Fibroblast of skin of right quadriceps (primary cell): Measurements from ENCODE around the gene CDC42EP5.
"Not testable (repeated sequence)": the region's sequence is repeated elsewhere in the genome, so short reads cannot be mapped to it uniquely, and the experiment has no call there.

Experiments used
- DNase-seq: peaks from one replicate; pipeline ENCODE4 v3.0.0-alpha.2; 2013

Gene CDC42EP5

DNA sequence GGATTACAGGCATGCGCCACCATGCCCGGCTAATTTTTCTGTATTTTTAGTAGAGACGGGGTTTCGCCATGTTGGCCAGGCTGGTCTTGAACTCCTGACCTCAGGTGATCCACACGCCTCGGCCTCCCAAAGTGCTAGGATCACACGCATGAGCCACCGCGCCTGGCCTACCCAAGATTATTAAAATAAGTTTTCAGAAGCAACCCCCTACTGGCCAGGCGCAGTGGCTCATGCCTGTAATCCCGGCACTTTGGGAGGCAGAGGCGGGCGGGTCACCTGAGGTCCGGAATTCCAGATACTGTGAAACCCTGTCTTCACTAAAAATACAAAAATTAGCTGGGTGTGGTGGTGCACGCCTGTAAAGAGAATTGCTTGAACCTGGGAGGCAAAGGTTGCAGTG, 26.7 kb downstream of the CDC42EP5 start:
- DNase-seq: not testable (repeated sequence)

DNA sequence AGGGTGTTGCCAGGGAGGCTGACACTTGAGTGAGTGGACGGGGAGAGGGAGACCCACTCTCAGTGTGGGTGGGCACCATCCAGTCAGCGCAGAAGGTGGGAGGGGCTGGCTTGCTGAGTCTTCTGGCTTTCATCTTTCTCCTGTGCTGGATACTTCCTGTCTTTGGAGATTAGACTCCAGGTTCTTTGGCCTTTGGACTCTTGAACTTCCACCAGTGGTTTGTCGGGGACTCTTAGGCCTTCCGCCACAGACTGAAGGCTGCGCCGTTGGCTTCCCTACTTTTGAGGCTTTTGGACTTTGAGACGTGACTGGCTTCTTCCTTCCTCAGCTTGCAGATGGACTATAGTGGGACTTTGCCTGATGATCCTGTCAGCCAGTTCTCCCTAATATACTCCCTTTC, 28.4 kb downstream of the CDC42EP5 start:
- DNase-seq: no peak

DNA sequence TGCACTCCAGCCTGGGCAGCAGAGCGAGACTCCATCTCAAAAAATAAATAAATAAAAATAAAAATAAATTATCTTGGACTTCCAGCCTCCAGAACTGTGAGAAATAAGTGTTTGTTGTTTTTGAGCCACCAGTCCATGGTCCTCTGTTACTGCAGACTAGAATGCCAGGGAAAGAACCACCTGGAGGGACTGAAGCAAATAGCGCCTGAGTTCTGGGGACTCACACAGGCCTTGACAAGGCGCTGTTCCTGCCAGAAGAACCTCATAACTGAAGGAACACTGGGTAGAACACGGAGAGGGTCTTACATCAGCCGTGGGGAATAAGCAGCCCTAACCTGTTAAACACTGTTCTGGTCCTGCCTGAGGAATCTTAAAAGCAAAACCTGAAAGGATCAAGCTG, 32.5 kb downstream of the CDC42EP5 start:
- DNase-seq: no peak

DNA sequence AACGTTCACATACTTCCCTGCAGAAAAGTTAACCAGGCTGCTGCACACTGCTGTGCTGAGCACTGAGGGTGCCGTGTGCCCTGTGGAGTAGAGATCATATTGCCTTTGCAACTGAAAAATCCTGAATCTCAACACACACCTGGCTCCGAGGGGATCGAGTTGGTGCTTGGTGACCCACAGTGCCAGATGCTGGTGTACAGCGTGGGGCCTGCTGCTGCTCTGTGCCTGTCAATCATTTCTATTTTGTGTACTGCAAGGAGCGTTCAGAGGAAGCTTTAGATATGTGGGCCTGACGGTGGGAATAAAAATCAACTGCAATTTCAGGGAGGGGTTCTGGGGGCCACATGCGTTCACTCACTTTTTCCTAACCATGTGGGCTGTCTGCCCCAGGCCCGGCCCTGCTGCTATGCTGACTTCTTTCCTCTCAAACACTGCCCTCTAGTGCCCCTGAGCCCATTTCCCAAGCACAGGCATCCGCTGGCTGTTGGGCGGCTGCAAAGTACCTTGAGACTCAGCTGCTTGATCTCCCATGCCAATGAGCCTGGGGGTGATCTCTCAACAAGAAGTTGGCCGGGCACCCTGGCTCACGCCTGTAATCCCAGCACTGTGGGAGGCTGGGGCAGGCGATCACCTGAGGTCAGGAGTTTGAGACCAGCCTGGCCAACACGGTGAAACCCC, 33.8 kb downstream of the CDC42EP5 start:
- DNase-seq: peak; percentile 35

DNA sequence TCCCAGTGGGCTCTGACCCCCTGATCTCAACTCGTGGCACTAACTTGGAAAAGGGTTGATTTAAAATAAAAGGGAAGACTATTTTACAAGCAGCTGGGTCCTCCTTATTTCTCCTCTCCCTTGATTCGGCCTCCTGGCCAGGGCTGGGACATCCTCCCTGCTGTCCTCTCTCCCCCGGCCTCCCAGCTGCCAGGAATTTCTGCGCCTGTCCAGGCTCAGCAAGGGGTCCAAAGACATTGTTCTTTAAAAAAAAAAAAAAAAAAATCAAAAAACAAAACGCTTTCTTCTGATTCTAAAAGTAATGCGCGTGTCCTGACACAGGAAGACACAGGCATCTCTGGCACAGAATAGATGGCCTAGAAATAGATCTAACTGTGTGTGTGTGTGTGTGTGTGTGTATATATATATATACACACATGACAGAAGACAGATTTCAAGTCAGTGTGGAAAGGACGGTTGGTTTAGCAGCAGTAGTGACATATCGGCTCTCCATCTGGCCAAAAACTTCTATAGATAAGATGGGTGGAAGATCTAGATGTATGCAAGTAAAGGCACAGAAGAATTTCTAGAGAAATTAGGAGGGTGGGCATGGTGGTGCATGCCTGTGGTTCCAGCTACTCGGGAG, 36.4 kb downstream of the CDC42EP5 start:
- no peak for DNase-seq

DNA sequence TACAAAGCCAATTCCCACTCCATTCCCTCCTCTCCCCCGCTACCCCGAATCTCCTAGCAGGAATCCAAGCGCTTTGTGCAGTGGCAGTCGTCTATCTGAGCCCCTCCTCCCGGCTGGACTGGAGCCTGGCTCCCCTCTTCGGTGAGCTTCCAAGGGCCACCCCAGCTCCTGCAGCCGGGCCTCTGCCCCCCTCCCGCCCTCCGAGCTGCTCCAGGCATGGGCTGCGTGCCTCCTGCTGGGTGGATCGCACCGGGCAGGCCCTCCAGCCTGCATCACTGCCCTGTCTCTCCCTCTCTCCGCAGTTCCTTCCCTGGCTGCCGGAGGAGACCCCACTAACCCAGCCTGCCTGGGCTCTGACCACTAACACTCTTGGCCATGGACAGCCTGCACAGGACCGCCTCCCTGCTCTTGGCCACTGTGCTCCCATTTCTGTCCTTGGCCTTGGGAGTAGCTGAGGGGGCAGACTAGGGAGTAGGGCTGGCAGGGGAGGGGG, 37.0 kb downstream of the CDC42EP5 start:
- no peak for DNase-seq

DNA sequence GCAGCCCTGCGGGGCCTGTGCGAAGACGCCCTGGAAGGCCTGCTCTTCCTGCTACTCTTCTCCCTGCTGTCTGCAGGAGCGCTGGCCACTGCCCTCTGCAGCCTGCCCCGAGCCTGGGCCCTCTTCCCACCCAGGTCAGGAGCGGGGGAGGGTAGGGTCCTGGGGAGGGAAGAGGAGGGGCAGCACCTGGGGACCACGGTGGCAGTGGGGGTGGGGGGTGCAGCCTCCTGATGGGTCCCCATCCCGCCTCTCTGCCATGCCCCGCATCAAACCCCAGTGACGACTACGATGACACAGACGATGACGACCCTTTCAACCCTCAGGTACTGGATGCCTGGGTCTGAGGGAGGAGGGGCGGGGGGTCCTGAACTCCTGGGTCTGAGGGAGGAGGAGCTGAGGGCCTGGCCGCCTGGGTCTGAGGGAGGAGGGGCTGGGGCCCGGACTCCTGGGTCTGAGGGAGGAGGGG, 37.5 kb downstream of the CDC42EP5 start:
- no peak for DNase-seq

DNA sequence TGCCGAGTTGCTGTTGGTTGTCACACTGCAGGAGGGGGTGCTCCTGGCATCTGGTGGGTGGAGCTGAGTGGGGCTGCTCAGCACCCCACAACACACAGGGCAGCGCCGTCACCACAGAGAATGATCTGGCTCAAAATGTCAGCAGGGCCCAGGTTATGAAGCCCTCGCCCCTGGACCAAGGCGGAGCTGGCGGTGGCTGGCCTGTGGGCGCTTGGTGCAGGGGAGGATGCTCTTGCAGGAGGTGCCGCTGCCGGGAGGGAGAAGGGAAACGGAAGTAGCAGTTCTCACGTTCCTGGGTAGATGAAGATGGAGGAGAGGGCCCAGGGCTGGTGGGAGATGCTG, 38.3 kb downstream of the CDC42EP5 start:
- DNase-seq: no peak

DNA sequence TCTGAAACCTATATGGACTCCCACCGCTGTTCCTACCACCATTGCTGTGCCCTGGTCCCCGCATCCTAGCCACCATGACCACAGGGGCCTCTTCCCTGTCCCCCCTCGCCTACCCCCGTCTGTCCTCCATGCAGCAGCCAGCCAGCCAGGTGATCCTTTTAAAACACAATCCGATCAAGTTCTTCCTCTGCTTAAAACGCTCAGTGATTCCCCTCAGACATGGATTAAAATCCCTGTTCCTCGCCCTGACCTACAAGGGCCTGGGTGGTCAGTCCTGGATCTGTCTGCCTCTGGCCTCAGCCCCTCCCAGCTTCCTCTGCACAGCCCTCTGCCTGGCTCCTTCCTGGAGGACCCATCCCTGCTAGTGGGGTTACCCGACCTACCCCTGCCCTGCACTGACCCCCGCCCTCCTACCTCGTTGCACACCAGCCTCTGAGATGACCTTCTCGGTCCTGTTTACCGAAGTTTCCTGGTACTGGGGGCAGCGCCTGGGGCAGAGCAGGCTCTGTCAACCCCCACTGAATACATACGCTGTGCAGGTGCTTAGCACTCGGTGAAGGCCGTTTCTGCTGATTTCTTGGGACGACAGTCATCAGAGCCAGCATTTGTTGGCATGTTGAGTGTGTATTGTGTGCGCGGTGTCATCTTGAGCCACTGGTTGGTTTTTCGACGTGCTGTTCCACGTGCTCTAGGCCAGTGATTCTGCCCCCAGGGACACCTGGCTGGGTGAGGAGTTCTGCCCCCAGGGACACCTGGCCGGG, 38.8 kb downstream of the CDC42EP5 start:
- DNase-seq: no peak

DNA sequence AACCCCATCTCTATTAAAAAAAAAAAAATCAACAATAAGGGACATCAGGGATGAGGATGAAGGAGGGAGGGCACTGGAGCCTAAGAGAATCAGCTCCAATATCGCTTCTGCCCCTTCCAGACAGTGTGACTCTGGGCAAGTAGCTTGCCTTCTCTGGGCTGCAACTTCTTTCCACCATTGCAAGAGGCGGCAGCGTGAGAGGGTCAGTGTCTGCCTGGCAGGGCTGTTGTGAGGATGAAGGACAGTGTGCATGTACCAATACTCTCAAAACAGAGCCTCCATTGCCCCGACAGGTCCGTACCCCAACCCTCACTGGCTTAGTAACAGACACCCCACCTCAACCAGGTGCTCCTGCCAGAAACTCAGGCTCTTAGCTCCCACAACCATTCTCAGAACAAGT, 39.4 kb downstream of the CDC42EP5 start:
- DNase-seq: no peak

DNA sequence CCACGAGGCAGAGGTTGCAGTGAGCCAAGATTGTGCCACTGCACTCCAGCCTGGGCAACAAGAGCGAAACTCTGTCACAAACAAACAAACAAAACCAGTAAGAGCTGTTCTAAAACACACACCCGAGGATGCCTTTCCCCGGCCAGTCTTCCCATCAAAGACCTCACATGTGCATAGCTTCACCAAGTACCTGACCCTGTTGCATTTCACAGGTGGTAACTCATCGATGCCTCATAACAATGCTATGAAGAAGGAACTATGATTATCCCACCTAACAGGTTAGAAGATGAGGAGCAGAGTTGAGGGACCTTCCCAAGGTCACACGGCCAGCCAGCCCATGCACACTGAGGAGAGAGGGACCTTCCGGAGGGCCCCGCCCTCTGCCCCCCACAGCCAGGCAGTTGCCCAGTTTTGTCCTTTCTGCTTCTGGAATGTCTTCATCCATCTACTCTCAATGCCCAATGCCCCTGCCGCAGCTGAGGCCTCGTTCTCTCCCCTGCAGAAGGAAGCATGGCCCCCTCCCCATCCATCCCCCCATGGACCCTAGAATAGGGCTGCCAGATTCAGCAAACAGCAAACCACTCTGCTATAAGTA, 40.9 kb downstream of the CDC42EP5 start:
- DNase-seq: no peak

DNA sequence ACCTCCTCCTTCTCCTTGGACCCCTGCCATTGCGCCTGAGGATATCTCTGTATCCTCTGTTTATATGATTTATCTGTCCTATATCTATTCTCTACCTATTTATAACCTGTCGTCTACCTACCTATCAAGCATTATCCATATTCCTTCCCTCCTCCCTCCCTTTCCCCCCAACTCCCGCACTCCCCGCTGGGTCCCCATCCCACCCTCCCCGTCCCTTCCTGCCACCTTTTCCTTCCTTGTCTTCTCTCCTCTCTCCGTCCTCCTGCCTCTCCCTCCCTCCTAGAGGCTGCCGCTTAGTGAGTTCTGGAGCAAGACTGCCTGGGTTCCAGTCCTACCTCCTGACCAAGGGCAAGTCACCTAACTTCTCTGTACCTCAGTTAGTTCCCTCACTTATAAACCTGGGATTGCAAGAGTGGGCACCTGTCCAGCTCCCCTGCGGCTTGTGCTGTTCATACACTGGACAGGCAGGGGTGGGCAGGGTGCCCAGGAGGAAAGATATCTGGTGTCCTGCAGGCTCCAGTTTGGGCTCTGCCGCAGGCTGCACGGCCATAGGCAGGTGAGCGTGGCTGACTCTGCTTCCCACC, 41.7 kb downstream of the CDC42EP5 start:
- DNase-seq: no peak

DNA sequence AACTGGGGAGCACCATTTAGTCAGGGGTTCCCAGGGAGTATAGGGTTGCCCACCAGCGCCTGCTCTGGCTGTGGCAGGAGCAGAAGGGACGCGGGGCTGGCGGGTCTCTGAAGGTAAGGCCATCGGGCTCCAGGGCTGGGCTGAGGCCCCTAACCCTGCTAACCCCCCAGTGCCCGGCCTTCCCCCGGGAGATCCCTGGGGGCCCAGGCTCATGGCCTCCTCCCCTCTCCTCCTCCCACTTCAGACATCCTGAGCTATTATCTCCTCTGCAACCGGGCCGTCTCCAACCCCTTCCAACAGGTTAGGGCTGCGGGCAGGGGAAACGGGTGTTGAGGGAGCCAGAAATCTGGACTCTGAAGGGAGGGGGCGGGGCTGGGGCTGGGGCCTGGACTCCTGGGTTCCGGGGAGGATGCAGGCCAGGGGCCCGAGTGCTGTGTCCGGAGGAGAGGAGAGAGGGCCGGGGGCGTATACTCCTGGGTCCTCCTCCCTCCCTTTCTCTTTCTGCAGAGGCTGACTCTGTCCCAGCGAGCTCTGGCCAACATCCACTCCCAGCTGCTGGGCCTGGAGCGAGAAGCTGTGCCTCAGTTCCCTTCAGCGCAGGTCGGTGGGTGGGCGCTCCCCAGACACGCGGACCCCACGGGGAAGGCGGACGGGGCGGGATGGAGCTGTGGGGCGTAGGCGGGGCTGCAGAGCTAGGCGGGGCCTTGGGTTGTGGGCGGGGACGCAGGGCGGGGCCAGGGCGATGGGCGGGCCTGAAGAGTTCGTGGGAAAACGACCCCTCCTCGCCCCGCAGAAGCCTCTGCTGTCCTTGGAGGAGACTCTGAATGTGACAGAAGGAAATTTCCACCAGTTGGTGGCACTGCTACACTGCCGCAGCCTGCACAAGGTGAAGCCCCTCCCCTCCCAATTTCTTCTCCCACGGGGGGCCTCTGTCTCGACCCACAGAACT, 42.5 kb downstream of the CDC42EP5 start:
- no peak for DNase-seq

DNA sequence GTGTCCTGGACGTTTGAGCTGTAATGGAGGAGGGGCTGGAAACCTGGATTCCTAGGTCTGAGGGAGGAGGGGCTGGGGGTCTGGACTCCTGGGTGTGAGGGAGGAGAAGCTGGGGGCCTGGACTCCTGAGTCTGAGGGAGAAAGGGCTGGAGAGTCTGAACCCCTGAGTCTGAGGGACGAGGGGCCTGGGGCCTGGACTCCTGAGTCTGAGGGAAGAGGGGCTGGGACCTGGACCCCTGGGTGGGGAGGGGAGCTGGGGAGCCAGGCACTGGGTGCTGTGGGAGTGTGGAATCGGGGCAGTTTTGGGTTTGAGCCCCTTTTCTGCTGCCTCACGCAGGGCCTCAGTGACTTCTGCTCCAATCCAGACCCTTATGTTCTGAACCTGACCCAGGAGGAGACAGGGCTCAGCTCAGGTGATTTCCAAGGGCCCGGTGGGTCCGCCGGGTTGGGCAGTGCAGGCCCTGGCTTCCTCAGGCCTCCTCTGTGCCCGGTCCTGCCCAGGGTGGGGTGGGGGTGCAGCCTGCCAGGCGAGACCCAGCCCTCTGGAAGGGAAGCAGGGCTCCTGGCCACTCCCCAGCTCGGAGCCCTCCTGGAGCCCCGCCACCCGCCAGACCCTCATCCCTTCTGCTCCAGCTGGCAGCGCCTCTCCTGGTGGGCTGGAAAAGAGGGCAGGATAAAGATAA, 43.4 kb downstream of the CDC42EP5 start:
- no peak for DNase-seq

DNA sequence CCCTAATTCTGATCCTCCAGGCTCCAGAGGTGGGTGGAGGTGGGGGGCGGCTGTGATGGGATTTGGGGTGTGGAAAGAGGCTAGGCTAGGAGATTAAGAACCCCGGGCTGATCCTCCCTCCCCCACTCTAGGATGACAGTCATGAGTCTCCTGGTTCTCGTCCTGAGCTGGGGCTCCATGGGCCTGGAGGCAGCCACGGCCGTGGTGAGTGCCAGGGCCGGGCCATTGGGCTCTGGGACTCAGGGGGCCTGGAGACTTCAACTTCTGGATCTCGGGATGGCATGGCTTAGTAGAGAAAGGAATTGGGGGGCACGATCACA, 44.0 kb downstream of the CDC42EP5 start:
- no peak for DNase-seq

DNA sequence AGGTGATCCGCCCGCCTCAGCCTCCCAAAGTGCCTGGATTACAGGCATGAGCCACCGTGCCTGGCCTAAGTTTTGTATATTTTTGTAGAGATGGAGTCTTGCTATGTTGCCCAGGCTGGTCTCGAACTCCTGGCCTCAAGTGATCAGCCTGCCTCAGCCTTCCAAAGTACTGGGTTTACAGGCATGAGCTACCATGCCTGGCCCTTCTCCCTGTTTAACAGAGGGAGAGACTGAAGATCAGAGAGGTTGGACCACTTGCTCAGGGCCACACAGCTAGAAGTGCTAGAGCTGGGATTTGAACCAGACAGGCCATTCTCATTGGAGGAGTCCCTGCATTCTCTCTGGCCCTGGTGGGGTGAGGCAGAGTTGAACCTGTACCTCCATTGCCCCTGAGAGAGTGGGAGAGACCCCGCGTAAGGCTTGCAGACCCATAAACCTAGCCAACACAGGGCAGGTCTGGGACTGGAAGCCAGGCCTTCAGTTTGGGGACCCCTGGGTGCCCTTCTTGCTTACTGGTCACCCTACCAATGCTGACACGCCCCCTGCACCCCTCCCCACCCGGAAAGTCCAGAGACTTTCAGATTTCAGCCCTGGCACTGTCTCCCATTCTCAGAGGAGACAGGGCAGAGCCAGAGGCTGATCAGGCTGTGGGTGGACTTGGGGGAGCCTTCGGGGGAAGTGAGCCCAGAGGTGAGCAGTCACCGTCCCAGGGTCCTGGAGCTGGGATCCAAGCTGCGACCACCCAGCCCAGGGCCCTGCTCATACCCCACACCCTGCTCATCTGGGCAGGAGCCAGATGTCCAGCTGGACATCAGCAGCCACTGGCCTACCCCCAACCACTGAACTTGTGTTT, 44.5 kb downstream of the CDC42EP5 start:
- no peak for DNase-seq

DNA sequence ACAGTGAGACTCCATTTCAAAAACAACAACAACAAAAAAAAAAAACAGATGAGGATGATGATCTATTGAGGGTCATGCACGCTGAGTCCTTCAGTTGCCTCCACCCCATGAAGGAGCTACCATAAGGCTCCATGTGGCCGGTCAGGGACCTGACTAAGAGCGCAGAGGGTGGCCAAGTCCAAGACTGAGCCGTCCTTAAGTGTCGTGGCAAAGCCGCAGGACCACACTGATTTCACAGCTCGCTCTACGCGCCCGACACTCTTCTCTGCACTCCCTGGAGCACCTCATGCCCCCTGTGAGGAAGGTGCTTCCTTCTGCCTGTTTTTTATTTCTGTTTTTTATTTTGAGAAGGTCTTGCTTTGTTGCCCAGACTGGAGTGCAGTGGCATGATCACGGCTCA, 45.5 kb downstream of the CDC42EP5 start:
- no peak for DNase-seq

DNA sequence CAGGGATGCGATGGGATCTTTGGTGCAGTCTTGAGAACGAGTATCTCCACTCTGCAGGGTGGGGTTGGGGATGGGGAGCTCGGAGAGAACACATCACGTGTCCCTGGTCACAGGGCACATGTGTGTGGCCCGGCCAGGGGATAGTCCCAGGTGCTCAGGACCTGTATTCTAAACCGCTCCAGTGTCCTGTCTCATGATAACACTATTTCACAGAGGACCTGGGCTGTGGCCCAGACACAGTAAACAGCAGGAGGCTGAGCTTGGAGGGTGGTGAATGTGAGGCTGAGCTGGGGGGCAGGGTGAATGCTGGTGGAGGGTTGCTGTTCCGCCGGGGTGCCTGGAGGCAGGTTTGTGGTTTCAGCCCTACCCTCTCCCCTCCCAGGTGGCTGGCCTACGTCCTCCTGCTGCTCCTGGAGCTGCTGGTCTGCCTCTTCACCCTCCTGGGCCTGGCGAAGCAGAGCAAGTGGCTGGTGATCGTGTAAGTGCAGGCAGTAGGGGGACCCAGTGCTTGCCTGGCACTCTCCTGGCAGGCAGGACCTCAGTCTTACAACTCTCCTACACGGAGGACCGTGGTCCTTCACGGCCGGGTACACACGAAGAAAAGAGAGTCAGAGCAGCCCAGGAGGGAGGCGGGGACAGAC, 46.7 kb downstream of the CDC42EP5 start:
- DNase-seq: no peak

DNA sequence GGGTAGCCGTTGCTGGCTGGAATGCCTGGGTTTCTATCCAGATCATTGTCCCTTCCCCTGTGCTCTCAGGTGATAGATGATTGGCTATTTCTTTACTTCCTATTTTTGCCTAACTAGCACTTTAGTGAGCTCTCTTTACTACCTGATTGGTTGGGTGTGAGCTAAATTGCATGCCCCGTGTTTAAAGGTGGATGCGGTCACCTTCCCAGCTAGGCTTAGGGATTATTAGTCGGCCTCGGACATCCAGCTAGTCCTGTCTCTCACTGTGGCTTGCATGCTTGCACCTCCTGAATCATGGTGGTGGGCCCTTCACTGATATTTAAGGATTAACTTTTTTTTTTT, 47.7 kb downstream of the CDC42EP5 start:
- no peak for DNase-seq

DNA sequence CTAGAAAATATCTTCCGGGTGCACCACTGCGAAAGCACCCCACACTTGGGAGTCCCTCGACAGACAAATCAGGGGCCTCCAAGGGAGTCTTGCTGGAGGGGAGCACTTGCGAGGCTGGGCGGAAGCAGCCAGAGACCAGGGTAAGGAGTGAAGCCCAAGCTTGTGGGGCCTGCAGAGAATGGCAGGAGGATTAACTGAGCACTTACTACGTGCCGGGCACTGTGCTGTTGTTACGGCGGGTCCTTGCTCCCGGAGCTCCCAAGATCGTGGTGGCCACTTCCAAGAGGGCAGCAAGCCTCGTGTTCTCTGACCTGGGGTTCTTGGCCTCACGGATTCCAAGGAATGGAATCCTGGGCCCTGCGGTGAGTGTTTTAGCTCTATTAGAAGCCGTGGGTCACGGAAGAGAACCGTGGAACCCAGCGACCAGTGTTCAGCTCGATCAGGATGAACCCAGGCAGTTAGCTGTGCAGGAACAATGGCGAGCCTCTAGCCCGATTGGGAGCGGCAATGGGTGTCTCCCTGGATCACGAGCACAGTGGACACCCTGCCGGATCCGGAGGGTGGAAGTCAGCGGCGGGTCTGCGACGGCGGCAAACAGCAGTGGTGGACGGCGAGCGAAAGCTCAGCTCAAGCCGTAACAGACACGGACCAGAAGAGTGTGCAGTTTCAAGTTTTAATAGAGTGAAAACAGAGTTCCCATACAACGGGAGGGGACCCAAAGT, 48.3 kb downstream of the CDC42EP5 start:
- no peak for DNase-seq
